ENCODE measurements around the gene ZNF311. TPM values are rescaled to one million over a fixed set of nuclear protein-coding genes. Genes with fewer than 3 reads are reported as not detected.

Gene ZNF311
- total and polyA plus RNA-seq, 2 of the 13 experiments (the other 11 are each of a cell fraction or from before 2014, with no cell fraction given), result not detected

DNA sequence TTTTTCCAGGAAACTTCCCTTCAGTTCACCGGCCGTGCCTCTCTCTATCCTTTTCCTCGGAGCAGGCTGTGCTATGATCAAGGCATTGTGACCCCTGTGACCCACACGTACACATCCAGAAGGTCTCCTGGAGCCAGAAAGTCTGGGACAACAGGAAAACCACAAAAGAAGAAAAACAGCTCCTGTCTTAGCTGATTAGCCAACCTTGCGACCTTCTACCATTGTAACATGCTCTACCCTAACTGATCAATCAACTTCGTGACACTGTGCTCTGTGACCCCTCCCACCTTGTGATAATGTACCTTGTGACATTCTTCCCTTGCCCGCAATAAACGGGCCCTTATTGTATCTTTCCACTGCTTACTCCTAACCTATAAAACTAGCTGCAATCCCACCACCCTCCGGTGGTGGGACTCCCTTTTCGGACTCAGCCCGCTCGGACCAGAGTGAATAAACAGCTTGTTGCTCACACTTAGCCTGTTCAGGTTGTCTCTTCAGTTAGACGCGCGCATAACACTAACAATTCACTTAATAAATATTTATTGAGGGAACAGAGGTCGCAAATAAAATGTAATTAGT lies 24.2 kb downstream of the ZNF311 start (continued):
- TF ChIP-seq ZNF883 (CRISPR knock-in tag; IDR thresholded peaks at IDR 0.05; ENCODE audit: not compliant biosample characterization), result no peak
- TF ChIP-seq, protein P1, sequence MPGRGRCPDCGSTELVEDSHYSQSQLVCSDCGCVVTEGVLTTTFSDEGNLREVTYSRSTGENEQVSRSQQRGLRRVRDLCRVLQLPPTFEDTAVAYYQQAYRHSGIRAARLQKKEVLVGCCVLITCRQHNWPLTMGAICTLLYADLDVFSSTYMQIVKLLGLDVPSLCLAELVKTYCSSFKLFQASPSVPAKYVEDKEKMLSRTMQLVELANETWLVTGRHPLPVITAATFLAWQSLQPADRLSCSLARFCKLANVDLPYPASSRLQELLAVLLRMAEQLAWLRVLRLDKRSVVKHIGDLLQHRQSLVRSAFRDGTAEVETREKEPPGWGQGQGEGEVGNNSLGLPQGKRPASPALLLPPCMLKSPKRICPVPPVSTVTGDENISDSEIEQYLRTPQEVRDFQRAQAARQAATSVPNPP (CRISPR knock-in tag; IDR thresholded peaks at IDR 0.05), result no peak
- TF ChIP-seq PLRG1 (conservative IDR thresholded peaks at IDR 0.05), result no peak
- no peak; the same call in 1 of the 2 replicates for TF ChIP-seq ZNF101 (CRISPR knock-in tag; IDR thresholded peaks at IDR 0.05; ENCODE audit: borderline replicate concordance, low read depth)
- peak; percentile 57 for TF ChIP-seq SMC3 (IDR thresholded peaks at IDR 0.05; ENCODE audit: low read length)
- TF ChIP-seq, protein P2, sequence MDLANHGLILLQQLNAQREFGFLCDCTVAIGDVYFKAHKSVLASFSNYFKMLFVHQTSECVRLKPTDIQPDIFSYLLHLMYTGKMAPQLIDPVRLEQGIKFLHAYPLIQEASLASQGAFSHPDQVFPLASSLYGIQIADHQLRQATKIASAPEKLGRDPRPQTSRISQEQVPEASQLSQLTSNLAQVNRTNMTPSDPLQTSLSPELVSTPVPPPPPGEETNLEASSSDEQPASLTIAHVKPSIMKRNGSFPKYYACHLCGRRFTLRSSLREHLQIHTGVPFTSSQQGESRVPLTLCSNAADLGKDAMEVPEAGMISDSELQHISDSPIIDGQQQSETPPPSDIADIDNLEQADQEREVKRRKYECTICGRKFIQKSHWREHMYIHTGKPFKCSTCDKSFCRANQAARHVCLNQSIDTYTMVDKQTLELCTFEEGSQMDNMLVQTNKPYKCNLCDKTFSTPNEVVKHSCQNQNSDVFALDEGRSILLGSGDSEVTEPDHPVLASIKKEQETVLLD (CRISPR knock-in tag; IDR thresholded peaks at IDR 0.05; ENCODE audit: low read depth), result peak; percentile 31; the same call in 1 of the 2 replicates
- TF ChIP-seq ZSCAN31 (CRISPR knock-in tag; IDR thresholded peaks at IDR 0.05; ENCODE audit: low read depth), result peak; percentile 35
- TF ChIP-seq, protein P3, sequence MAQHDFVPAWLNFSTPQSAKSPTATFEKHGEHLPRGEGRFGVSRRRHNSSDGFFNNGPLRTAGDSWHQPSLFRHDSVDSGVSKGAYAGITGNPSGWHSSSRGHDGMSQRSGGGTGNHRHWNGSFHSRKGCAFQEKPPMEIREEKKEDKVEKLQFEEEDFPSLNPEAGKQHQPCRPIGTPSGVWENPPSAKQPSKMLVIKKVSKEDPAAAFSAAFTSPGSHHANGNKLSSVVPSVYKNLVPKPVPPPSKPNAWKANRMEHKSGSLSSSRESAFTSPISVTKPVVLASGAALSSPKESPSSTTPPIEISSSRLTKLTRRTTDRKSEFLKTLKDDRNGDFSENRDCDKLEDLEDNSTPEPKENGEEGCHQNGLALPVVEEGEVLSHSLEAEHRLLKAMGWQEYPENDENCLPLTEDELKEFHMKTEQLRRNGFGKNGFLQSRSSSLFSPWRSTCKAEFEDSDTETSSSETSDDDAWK (CRISPR knock-in tag; IDR thresholded peaks at IDR 0.05), result no peak
- TF ChIP-seq ZNF550 (CRISPR knock-in tag; IDR thresholded peaks at IDR 0.05; ENCODE audit: borderline replicate concordance), result 0 out of 2 replicates have a peak, but pooled peaks have one; percentile 26
- no peak for TF ChIP-seq ZNF382 (CRISPR knock-in tag; IDR thresholded peaks at IDR 0.05; ENCODE audit: borderline replicate concordance)
- TF ChIP-seq ZSCAN12 (CRISPR knock-in tag; IDR thresholded peaks at IDR 0.05), result no peak
- peak; percentile 74; the same call in 1 of the 2 replicates for TF ChIP-seq PPARG (CRISPR knock-in tag; conservative IDR thresholded peaks at IDR 0.05)
- TF ChIP-seq ZNF468 (CRISPR knock-in tag; IDR thresholded peaks at IDR 0.05), result no peak
- no peak for TF ChIP-seq MZF1 (CRISPR knock-in tag; IDR thresholded peaks at IDR 0.05; ENCODE audit: borderline replicate concordance)
- TF ChIP-seq MTF2 (CRISPR knock-in tag; IDR thresholded peaks at IDR 0.05; ENCODE audit: borderline replicate concordance), result no peak; the same call in 1 of the 2 replicates
- TF ChIP-seq ZNF570 (CRISPR knock-in tag; IDR thresholded peaks at IDR 0.05; ENCODE audit: borderline replicate concordance), result no peak
- TF ChIP-seq, protein P4, sequence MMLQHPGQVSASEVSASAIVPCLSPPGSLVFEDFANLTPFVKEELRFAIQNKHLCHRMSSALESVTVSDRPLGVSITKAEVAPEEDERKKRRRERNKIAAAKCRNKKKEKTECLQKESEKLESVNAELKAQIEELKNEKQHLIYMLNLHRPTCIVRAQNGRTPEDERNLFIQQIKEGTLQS (CRISPR knock-in tag; IDR thresholded peaks at IDR 0.05), result no peak
- no peak; the same call in none of the 2 replicates for TF ChIP-seq BCL6 (CRISPR knock-in tag; IDR thresholded peaks at IDR 0.05)
- TF ChIP-seq, protein P5, sequence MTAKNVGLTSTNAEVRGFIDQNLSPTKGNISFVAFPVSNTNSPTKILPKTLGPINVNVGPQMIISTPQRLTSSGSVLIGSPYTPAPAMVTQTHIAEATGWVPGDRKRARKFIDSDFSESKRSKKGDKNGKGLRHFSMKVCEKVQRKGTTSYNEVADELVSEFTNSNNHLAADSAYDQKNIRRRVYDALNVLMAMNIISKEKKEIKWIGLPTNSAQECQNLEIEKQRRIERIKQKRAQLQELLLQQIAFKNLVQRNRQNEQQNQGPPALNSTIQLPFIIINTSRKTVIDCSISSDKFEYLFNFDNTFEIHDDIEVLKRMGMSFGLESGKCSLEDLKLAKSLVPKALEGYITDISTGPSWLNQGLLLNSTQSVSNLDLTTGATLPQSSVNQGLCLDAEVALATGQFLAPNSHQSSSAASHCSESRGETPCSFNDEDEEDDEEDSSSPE (CRISPR knock-in tag; IDR thresholded peaks at IDR 0.05), result no peak
- TF ChIP-seq, protein P6, sequence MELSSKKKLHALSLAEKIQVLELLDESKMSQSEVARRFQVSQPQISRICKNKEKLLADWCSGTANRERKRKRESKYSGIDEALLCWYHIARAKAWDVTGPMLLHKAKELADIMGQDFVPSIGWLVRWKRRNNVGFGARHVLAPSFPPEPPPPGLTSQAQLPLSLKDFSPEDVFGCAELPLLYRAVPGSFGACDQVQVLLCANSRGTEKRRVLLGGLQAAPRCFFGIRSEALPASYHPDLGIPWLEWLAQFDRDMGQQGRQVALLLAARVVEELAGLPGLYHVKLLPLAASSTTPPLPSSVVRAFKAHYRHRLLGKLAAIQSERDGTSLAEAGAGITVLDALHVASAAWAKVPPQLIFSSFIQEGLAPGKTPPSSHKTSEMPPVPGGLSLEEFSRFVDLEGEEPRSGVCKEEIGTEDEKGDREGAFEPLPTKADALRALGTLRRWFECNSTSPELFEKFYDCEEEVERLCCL (CRISPR knock-in tag; IDR thresholded peaks at IDR 0.05; ENCODE audit: borderline replicate concordance), result no peak
- TF ChIP-seq, protein P7, sequence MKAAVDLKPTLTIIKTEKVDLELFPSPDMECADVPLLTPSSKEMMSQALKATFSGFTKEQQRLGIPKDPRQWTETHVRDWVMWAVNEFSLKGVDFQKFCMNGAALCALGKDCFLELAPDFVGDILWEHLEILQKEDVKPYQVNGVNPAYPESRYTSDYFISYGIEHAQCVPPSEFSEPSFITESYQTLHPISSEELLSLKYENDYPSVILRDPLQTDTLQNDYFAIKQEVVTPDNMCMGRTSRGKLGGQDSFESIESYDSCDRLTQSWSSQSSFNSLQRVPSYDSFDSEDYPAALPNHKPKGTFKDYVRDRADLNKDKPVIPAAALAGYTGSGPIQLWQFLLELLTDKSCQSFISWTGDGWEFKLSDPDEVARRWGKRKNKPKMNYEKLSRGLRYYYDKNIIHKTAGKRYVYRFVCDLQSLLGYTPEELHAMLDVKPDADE (CRISPR knock-in tag; IDR thresholded peaks at IDR 0.05), result no peak
- TF ChIP-seq ZNF792 (CRISPR knock-in tag; IDR thresholded peaks at IDR 0.05), result peak; percentile 66
